ENCODE measurements around the gene KEAP1.

- no peak for TF ChIP-seq CTCF (IDR thresholded peaks at IDR 0.05)
- no peak for TF ChIP-seq POLR2A (IDR thresholded peaks at IDR 0.05)
These were observed 17.6 kb upstream of the KEAP1 start for GRCh38 chr19:10520652-10521318.

Measured in Peyer's patch (tissue), 4 donors.